Activated CD4-positive, CD25-positive, alpha-beta regulatory T cell treated with anti-CD3 and anti-CD28 coated beads, Interleukin-2, amount 50 U/mL, for 16 hours (primary cell): Measurements from ENCODE around the gene KSR2.

Experiments used
- DNase-seq: peaks from one replicate; pipeline ENCODE4 v3.0.0-alpha.2; 2020; ENCODE audit warnings: low read depth, low spot score

Gene KSR2

DNA sequence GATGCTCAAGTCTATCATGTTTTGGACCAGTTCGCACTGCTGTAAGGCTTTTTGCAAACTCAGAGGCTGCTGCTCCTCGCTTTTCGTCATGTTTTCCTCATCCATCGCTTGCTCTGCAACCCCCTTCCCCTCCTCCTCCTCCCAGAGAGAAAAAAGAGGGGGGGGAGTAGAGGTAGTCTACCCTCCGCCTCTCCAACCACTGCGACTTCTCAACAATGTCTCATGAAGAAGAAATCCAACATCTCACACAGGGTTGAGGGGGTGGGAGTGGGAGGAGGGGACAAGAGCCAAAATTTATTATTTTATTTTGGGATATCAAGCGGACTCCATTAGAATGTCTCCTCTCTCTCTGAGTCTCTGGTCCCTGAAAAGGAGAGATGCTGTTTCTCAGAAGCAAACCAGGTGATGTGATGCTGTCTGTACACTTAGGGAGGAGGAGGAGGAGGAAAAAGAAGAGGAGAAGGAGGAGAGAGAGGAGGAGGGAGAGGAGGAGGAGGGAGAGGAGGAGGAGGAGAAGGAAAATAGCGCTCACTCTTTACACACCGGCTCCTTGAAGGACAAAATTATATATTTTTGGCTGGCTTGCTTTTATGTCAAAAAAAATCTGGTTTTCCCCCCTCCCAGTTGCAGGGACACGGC is 520 bp downstream of the KSR2 start:
- DNase-seq = no peak

DNA sequence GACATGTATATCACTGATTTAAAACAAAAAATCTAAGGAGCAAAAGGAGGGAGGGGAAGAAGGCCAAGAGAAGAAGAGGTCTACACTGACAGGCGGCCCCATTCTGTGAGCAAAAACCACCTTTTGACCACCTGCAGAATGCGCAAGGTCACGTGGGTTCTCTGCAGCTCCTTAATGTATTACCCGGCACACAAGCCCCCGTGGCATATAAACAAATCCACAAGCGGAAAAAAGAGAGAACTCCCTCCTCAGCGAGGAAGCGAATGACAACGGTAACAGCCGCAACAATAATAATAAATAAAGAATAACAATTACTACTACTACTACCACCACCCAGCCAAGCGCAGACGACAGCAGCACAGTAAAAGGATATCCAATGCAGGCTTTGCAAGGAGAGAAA is 1.3 kb downstream of the KSR2 start:
- DNase-seq = no peak

GRCh38 chr12:117967043-117967442 is 1.7 kb downstream of the KSR2 start:
- no peak for DNase-seq

DNA sequence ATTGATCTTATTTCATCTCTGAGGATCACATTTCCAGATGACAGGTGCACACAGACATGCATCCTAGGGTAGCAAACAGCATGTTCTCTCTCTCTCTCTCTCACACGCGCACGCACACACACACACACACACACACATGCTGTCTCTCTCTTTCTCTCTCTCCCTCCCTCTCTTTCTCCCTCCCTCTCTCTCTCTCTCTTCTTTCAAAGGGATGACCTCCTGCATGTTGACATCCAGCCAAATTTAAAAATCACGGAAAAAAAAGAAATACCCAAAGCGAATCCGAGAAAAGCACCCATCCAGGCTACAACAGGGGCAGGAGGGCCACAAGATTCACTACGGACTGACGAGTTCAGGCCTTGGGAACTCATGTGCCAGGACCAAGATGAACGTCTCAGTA is 2.3 kb downstream of the KSR2 start:
- no peak for DNase-seq

- no peak for DNase-seq
Measured at GRCh38 chr12:117963836-117964235, 5.0 kb downstream of the KSR2 start.

DNA sequence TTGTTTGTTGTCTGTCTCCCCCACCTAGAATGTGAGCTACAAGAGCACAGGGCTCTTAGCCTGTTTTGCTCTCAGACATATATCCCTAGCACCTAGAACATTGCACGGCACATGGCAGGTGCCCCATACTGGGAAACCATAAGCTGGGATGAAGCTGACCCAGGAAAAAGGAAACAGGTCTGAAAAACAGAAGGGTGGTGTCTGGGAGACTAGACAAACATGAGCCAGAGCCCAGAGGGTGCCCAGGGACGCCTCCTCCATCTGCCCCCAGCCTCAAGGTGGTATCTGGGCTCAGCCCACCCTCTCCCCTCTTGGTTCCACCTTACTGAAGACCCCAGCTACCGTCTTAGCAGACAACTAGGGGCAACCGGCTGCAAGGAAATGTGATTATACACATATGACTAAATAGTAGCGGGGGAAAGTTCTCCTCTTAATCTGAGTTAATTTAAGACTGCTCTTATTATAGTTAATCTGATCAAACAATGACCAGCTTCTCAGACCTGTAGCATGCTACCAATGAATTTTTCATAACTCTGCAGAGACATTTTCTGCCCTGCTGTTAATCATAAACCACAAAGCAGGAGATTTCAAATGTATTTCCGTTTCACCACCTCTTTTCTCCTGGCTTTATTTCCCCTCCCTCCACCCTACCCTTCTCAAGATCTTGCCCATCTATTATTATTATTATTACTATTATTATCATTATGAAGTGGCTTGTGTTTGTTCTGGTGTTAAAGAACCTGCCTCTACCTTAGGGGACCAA is 31.9 kb downstream of the KSR2 start:
- DNase-seq = no peak

- DNase-seq = no peak
Measured at GRCh38 chr12:117933545-117933944, 35.2 kb downstream of the KSR2 start.

GRCh38 chr12:117926391-117926899 is 42.3 kb downstream of the KSR2 start:
- no peak for DNase-seq

DNA sequence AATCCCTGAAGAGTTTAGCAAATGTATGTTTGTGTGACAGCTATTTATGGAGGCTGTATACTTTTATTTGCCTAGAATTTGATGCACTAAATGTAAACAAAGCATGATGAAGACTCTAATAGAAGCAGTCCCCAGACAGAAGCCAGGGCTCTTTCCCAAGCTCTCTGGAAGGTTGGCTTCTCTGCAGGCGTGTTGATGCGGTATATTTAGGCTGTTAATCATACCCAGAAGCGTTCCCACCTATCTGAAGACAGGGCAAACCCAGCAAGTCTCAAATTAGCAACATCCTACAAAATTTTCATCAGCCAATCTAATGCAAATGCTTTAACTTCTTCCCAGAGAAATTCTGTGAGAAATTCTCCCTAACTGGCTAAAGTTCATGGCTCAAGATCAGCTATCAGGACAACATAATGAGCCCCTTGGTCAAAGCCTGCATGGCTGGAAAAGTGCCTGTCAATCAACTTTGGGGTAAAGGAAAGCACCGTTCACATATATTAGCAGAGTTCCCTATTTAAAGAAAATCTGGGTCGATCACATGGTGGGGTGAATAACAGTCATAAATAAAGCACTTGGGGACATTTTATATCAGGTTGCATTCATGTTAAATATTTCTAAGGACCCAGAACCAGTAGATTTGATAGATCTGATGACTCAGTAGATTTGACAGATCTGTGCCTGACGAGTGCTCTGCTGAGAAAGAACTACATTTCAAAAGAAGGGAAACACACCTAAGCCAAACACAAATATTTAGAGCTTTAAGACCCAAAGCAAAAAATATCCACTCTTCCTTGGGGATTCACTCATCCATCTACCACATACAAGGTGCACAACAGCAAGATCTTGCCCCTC is 46.6 kb downstream of the KSR2 start:
- no peak for DNase-seq

DNA sequence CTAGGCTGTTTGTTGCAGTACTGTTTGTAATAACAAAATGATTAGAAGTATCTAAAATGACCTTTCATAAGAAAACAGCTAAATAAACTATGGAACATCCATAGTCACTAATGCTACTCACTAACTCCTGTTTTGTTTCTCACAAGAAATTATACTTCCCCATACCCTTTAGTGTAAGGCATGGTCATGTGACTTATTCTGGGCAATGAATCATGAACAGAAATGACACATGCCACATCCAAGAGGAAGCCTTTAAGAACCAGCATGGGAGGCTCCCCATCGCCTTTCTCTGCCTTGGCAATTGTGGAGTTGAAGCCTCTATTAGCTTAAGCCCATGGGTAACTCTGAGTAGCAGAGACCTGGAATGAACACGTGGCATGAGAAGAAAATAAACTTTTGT is 49.3 kb downstream of the KSR2 start:
- no peak for DNase-seq

DNA sequence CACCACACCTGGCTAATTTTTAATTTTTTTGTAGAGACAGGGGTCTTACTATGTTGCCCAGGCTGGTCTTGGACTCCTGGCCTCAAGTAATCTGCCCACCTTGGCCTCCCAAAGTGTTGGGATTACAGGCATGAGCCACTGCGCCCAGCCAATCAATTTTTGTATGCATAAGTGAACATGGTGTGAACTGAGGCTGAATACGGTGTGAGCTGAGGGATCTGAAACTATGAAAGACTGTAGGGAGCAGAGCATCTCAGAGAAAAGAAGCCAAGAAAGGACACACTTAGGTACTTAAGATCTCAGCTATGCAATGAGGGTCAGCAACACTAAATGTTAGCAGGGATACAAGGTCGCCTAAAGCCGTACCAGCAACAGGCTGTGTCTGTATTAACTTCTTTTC is 54.1 kb downstream of the KSR2 start:
- DNase-seq = no peak

DNA sequence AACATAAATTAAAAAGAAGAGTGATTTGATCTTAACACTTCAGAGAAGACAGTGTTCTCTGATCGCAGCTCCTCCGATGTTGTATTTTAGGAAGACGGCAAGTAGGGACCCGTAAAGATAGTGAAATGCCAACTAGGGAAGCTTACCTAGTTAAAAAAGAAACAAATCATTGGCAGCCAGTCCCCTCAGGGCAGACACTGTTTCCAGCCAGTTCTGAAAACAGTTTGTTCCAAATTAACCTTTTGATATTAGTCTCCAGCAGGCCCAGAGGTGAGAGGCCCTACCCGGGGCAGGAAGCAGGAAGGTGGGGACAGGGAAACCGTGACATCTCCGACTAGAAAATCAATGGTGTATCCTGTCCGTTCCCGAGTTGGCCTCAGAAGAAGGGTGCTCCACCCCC is 56.0 kb downstream of the KSR2 start:
- no peak for DNase-seq

DNA sequence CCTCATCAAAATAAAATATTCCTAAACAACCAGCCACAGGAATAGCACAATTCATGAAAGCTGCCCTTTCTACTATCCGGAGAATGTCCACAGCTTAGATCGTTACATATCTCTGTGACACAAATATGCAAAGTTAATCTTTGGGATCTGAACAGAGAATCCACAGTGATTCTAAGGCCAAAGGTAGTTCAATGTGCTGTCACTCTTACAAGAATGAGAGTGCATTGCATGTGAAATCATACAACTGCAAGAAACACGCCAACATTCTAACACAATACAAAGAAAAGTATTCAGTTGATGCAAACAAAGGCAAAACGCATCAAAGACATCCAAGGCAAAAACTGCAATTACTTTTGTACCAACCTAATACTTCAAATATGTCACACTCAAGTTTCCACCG is 60.4 kb downstream of the KSR2 start:
- DNase-seq = no peak

DNA sequence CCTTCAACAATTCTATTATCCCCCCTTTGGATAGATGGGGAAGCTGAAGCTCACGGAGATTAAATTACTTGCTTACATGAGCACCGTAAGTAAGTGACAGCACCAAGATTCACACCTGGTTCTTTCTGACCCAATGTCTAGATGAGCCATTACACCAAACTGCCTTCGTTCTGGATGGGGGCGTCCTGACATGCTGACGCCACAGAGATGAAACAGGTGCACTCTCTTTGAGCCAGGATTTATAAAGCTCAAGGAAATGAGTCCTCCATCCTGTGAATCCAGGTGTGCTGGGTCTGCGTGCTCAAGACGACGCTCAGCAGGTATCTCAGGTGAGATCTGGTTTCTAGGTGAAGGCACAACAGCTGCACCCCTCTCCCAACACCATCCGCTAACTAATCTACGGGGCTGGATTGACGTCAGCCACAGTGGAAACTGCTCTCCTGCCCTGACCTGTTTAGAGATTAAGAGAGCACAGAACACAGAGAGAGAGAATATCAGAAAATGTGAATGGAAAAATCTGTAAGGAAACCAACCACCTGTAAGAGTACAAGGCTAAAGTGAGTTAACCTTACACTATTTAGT is 61.6 kb downstream of the KSR2 start:
- no peak for DNase-seq

DNA sequence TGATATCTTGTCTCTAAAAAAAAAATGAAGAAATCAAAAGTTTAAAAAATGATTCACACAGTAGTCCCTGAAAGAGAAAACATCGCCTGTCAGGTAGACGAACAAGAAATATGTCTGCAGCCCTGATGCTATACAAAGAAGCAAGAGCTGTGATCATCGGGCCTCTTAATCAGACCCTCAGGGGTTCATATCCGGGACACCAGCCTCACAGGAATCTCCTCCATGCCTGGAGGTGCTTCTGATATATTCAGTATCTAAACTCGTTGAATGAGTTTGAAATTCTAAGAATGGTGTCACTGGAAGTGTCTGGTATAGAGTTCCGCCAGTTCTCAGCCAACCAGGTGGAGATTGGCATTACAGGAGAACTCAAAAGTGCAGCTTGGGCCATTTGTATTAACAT is 64.7 kb downstream of the KSR2 start:
- DNase-seq = no peak

- DNase-seq = no peak
Measured at GRCh38 chr12:117903110-117903840, 65.5 kb downstream of the KSR2 start.

DNA sequence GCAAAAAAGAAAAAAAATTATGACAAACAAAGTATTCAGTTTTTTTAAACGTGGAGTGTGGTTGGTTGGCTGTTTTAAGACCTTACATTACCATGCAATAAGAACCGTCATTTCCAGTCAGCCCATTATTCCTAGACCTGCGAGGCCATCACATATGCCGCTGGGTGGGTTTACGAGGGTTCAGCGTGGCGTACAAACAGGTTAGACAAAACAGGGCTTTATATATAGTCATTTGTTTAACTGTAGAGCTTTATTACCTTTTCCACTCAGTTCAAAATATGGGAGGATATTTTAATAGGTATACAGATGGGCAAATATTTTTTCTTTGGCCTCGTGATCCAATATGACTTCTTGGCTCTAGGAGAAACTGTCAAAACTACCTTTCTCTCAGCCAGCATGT is 67.2 kb downstream of the KSR2 start:
- DNase-seq = no peak

GRCh38 chr12:117900561-117900960 is 68.2 kb downstream of the KSR2 start:
- DNase-seq = no peak

GRCh38 chr12:117897372-117898161 is 71.2 kb downstream of the KSR2 start:
- DNase-seq = no peak

GRCh38 chr12:117896009-117896408 is 72.8 kb downstream of the KSR2 start:
- DNase-seq = no peak

- no peak for DNase-seq
Measured at GRCh38 chr12:117892441-117892840, 76.3 kb downstream of the KSR2 start.
